GM19043 (cell line): ENCODE measurements around the gene MYLK3.

Experiments used
- ATAC-seq: cut with Tn5 transposase; IDR thresholded peaks from one replicate; pipeline ENCODE4 v1.9.1; 2021; ENCODE audit warnings: low read depth; ENCODE audit not compliant: unreplicated experiment

Gene MYLK3

GRCh38 chr16:46759309-46759708, 11.2 kb upstream of the MYLK3 start:
- ATAC-seq, result no peak

- no peak for ATAC-seq
Observed at GRCh38 chr16:46757339-46758050, 9.4 kb upstream of the MYLK3 start.

GRCh38 chr16:46756772-46757171, 8.6 kb upstream of the MYLK3 start:
- ATAC-seq, result no peak

GRCh38 chr16:46753015-46753414, 4.9 kb upstream of the MYLK3 start:
- ATAC-seq, result no peak

- ATAC-seq, result no peak
Observed at GRCh38 chr16:46751381-46751780, 3.2 kb upstream of the MYLK3 start.

GRCh38 chr16:46748775-46749705, 896 bp upstream of the MYLK3 start:
- peak; percentile 63 for ATAC-seq

- ATAC-seq, result no peak
Observed at GRCh38 chr16:46746821-46747776, 1.0 kb downstream of the MYLK3 start.

- ATAC-seq, result no peak
Observed at GRCh38 chr16:46745617-46746016, 2.5 kb downstream of the MYLK3 start.

- ATAC-seq, result peak; percentile 69
Observed at GRCh38 chr16:46743232-46743719, 4.9 kb downstream of the MYLK3 start.

GRCh38 chr16:46739934-46740333, 8.2 kb downstream of the MYLK3 start:
- ATAC-seq, result no peak

GRCh38 chr16:46737621-46738214, 10.4 kb downstream of the MYLK3 start:
- ATAC-seq, result no peak

GRCh38 chr16:46736695-46737094, 11.4 kb downstream of the MYLK3 start:
- no peak for ATAC-seq

- ATAC-seq, result no peak
Observed at GRCh38 chr16:46733319-46733830, 14.8 kb downstream of the MYLK3 start.

- no peak for ATAC-seq
Observed at GRCh38 chr16:46732561-46732960, 15.6 kb downstream of the MYLK3 start.

GRCh38 chr16:46731691-46732555, 16.2 kb downstream of the MYLK3 start:
- no peak for ATAC-seq

- ATAC-seq, result no peak
Observed at GRCh38 chr16:46730801-46731690, 17.1 kb downstream of the MYLK3 start.

GRCh38 chr16:46730126-46730525, 18.0 kb downstream of the MYLK3 start:
- no peak for ATAC-seq
